ENCODE measurements around the gene TNIP1.

The TNIP1 gene

GRCh38 chr5:151020304-151021110, 60.3 kb downstream of the TNIP1 start, which contains the start of gene GPX3:
GPX3 (plus strand) TSS chr5:151020591; CDS start chr5:151020655, 64 bp downstream.
- DNase-seq = no peak

DNA sequence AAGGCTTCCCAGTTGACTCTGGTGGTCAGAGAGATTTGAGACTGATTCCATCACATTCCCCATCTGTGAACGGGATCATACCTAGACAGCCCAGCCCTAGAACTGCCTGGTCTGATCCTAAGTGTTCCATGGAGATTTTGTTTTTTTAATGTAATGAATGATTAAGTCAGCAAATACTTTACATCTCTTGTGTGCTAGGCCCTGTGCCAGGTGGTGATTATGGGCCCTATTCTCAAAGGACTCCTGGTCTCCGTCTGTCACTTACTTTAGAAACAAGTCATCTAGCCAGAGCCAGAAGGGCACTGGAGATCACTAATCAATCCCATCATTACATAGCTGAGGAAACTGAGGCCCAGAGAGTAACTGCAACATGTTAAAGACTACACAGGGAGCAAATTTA, 61.5 kb downstream of the TNIP1 start:
- no peak for DNase-seq

DNA sequence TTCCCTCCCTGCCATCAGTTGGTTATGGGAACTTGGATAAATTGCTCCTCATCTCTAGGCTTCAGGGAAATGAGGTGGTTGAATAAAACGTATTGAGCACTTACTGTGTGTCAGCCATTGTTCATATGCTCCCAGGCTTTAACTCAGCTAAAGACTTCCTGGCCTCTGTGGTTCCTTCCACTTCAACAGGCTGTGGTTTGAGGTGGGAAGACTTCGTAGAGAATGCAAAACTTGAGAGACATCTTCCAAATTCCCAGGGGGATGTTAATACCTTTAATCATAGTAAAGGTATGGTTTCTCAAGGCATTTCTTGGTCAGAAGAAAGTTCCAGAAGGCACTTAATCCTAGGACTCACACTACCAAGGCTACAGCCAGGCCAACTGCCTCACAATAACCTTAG, 62.0 kb downstream of the TNIP1 start:
- DNase-seq = no peak

DNA sequence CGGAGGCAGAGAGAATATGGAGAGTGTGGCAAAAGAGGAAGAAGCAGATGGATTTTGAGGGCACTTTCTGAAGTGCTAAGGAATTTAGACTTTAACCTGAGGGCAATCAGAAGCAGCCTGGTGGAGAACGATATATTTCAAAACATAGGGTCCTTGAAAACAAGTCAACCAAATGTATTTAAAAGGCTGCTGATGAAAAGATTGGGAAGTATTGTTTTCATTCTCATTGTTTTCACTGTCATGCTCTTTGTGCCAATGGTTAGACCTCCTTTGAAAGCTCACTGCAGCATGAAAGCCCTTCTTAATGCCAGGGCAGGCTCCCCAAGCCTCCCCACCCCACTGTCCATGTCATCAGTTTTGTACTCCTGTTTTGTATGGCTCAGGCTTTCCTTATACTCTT, 62.9 kb downstream of the TNIP1 start:
- no peak for DNase-seq

- DNase-seq = peak; percentile 87
Measured at GRCh38 chr5:151016700-151017099, 64.1 kb downstream of the TNIP1 start.

DNA sequence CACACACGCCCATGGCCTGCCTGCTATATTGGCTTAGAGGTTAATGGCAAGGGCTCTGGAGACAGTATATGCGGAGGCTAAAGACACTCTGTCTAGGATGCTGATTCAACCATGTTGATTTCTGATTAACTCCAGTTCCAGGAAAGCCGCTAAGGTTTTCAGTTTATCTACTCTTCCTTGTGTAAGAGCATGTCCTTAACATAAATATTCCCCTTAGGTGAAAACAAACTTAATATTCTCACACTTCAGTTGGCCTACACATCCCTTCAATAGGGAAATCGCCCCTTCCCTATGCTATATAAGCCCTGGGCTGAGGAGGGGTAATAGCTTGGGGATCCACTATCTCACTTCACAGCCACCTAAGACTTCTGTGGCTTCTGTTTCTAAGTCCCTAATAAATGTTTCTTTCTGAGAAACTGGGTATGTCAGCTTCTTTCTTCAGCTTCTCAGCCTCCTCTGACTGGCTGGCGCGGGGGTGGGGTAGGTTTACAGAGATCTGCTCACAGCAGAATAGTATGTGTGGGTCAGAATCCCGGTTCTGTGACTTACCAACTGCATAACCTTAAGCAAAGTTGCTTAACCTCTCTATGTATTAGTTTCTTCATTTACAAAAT, 64.8 kb downstream of the TNIP1 start:
- no peak for DNase-seq

DNA sequence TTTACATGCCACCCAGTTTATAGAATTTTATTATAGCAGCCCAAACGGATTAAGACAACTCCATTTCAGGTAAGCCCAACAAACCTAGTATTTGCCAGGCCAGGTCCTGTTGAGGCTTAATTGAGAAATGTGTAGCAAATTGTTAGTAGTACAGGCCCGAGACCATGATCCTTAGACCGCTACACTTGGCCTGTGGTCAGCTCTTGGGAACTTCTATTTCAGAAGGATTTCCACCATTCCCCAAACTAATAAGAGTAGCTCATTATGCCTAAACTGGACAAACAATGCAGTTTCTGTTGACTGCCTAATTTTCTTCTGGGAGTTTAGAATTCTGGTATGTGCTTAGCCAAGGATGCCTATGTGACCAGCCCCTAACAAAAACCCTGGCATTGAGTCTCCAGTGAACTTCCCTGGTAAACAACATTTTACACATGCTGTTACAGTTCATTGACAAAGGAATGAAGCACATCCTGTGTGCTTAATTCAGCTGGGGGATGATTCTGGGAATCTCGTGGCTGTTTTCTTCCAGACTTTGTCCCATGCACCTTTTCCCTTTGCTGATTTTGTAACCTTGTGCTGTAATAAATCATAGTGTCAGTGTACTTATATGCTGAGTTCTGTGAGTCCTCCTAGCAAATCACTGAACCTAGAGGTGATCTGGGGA, 66.0 kb downstream of the TNIP1 start:
- DNase-seq = no peak

GRCh38 chr5:151012862-151013261, 68.0 kb downstream of the TNIP1 start:
- DNase-seq = no peak

GRCh38 chr5:151008906-151009305, 71.9 kb downstream of the TNIP1 start:
- DNase-seq = no peak

DNA sequence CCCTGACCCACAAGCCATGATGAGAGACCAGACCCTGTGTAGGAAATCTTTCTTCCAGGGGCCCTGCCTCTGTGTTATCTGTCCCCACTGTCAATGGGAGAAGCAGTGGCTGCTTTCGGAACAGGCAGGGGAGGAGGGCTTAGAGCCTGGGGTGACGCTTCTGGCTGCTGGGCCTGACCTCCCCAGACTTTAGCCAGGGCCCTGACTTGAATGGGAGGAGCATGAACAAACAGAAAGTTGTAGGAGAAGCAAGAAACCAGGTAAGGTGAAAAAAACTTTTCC, 72.7 kb downstream of the TNIP1 start:
- no peak for DNase-seq

DNA sequence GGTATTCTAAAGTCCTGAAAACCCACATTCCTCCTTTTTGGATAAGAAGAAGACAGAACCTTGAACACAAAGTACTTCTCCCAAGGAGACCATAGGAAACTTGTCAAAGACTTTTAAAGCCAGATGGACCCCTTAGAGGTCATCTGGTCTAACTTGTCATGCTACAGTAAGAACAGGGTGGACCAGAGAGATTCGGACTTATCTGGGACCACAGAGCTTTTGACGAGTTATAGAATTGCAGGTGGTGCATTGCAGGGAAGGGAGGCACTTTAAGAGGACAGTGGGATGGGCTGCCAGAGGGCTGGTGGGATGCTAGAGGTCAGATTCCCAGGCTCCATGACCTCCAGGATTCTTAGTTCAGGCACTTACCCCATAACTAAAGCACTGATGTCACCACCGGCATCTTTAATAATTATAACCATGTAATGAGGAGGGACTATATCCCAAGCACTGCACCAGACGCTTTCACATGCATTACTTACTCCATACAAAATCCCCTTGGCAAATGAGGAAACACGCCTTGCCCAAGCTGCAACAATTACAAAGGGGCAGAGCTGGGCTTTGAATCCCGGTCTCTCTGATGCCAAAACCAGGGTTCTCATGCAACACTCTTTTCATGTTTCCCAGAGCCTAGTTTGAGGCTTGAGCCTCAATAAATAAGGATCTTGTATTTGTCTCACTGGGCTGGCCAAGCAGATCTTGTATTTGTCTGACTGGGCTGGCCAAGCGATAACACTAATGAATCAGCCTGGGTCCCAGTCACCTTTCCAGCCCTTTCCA, 73.2 kb downstream of the TNIP1 start:
- DNase-seq = no peak

- DNase-seq = no peak
Measured at GRCh38 chr5:151006704-151007334, 74.0 kb downstream of the TNIP1 start.

DNA sequence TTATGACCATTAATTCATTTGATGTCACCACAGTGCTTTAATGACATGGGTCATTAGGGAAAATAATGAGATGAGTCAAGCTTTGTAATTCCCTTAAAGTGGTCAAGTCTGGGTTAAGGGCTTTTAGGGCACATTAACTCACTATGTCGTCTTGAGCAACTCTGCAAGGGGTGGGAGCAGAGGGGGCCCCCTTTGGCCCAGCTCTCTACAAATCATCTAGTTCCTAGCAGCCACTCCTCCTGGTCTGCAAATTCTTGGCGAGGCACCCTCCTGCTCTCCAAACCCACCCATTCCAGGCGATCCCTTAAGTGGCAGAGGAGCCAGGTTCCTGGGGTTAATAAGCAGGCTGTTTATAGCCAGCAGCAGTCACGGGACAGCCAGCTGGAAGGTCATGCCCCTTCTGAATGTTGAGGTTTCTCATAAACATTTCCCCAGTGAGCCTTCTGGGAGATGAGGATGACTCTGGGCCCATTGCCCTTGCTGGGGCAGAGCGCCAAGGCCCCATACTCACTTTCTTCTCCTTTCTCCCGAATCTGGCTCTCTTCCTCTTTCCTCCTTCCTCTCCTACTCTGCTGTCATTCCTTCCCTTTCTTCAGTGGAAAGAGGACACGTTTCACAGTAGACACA, 74.8 kb downstream of the TNIP1 start:
- peak; percentile 23 for DNase-seq

DNA sequence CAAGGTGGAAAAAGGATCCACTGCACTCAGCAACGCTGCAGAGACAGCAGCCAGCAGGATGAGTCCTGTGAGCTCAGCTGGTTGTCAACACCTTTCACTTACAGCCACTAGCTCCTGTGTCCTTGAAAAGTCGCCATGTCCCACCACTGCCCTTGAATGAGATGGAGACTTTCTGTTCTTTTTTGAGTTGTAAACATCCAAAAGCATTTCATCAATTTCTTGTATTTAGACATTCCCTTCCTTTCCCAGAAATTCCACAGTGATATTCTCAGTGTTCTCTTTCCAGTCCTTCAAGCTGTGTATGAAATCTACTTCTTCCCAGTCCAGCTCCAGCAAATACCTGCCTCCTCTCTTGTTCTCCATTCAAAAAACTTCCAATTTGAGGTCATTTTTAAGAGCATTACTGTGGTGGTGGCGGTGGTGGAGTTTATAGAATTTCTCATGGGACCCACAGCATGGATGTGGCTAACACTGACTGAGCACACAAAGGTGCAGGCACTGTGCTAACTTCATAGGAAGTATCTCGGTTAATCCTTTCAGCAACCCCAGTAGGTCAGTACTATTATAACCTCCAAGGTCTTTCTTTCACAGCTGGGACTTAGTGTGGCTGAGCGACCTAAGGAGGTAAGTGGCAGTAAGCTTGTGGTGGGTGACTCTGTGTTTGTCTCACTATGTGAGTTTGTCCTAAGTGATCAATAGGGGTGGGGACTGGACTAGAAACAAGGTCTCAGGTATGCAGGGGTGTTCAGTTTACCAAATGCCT, 75.5 kb downstream of the TNIP1 start:
- DNase-seq = no peak

DNA sequence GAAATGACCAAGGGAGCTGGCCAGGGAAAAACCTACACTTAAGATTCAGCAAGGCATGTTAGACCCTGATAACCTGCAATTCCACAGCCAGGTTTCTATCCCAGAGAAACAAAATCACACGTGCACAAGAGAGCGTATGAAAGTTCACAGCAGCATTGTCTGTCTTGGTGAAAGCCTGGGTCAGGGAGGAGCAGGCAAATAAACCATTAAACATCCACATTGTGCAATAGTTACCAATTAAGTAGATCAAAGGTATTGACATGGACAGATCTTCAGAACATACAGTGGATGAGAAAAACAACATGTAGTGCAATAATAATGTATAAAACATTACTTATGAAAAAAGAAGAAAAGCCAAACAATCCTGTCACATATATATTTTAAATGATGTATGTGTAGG, 76.3 kb downstream of the TNIP1 start:
- DNase-seq = no peak

GRCh38 chr5:151003503-151003860, 77.4 kb downstream of the TNIP1 start:
- DNase-seq = no peak

DNA sequence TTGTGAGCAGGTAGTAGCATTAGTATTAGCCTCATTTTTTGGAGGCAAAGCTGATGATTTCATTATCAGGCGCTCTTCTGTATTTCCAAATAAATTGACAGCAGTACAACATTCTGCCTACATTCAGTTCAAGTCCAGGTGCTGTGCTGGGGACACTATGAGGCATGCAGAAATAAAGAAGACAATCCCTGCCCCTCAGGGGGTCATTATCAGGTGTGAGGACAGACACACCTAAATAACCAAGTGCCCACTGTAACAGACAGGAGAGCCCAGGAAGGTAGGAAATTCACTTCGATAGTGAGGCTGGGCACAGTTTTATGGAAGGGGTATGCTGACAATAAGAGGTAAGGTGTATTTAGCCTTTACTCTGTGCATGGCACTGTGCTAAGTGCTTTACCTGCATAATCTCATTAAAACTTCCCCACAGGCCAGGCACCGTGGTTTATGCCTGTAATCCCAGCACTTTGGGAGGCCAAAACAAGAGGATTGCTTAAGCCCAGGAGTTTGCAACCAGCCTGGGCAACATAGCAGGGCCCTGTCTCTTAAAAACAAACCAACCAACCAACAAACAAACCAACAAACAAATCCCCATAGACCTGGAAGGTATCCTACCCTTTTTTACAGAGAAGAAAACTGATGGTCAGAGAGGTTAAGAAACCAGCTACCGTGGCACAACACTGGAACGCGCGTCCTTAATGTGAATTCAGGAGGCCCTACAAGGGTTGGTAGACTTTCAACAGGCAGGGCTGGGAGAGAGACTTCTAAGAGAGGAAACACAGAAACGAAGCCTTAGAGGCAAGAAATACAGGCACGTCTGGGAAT, 77.9 kb downstream of the TNIP1 start:
- DNase-seq = no peak

DNA sequence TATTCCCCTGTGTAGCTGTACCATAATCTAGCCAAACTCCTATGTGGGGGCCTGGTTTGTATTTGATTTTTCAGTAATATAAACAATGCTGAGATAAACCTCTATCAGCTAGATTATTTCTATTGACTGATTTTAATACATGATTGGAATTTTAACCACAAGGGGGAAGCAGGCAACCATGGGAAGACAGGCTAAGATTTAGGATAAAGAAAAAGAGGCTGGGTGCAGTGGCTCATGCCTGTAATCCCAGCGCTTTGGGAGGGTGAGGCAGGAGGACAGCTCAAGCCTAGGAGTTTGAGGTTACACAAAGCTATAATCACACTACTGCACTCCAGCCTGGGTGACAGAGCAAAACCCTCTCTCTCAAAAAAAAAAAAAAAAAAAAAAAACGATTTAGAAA, 78.6 kb downstream of the TNIP1 start:
- DNase-seq = no peak

GRCh38 chr5:151001436-151001835, 79.4 kb downstream of the TNIP1 start:
- DNase-seq = no peak

DNA sequence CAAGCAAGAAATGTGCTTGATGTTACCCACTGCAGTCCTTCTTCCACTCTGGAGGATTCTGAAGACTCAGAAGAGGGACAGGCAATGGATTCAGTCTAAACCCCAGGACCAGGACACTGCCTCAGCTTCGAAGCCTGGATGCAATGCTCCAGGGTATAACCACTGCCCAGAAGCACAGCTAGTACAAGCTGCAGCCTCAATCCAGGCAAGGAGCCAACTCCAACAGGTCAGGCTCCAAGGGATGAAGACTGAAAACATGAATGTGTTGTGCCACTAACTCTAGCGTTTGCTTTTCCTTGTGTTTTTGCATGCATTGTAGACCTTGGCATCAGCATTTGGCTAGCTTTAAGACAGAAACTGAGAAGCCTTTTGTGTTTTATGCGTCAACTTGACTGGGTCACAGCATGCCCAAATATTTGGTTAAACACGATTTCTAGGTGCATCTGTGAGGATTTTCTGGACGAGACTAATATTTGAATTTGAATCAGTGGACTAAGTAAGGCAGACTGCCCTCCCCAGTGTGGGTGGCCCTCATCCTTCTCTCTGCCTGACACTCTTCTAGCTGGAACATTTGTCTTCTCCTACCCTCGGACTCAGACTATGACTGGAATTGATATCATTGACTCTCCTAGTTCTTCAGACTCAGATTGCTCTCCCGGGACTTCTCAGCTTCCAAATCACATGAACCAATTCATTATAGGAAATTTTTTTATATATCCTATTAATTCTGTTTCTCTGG, 81.0 kb downstream of the TNIP1 start:
- DNase-seq = no peak

All from MV-4-11 (cell line).